Hindlimb muscle (tissue), 1 donor: ENCODE measurements around the gene PCDHGA1. TPM values are rescaled to one million over a fixed set of nuclear protein-coding genes. Genes with fewer than 3 reads are reported as not detected.
A peak's percentile ranks its signal among the peaks of the same experiment; 100 is the strongest.

Experiments used
- DNase-seq: peaks from one replicate; pipeline ENCODE4 v3.0.0-alpha.2; 2013
- polyA plus RNA-seq: library from polyadenylated mRNA; unstranded; fragments of 120-200 nt; gene quantifications from one replicate; pipeline ENCODE4 v1.2.1, GENCODE V29; 2013; ENCODE audit not compliant: insufficient read length

The PCDHGA1 gene
- polyA plus RNA-seq, 1 donor = 0.77 TPM

- no peak for DNase-seq
Measured at GRCh38 chr5:141515141-141515540, 184.8 kb downstream of the PCDHGA1 start.

- DNase-seq = no peak
Measured at GRCh38 chr5:141515946-141516671, 185.8 kb downstream of the PCDHGA1 start.

- DNase-seq = no peak
Measured at GRCh38 chr5:141516672-141517025, 186.3 kb downstream of the PCDHGA1 start.

GRCh38 chr5:141517312-141517711, 187.0 kb downstream of the PCDHGA1 start:
- DNase-seq = no peak

- DNase-seq = no peak
Measured at GRCh38 chr5:141517880-141518617, 187.7 kb downstream of the PCDHGA1 start.

GRCh38 chr5:141518618-141519015, 188.3 kb downstream of the PCDHGA1 start:
- no peak for DNase-seq

- no peak for DNase-seq
Measured at GRCh38 chr5:141519605-141520565, 189.6 kb downstream of the PCDHGA1 start.

- DNase-seq = peak; percentile 76
Measured at GRCh38 chr5:141521244-141521781, 191.0 kb downstream of the PCDHGA1 start.

GRCh38 chr5:141522301-141522700, 192.0 kb downstream of the PCDHGA1 start:
- DNase-seq = no peak

GRCh38 chr5:141523991-141524390, 193.7 kb downstream of the PCDHGA1 start:
- no peak for DNase-seq

GRCh38 chr5:141524604-141525597, 194.6 kb downstream of the PCDHGA1 start:
- peak; percentile 96 for DNase-seq

GRCh38 chr5:141525653-141526052, 195.3 kb downstream of the PCDHGA1 start:
- DNase-seq = no peak

GRCh38 chr5:141527426-141527825, 197.1 kb downstream of the PCDHGA1 start:
- DNase-seq = no peak

- peak; percentile 86 for DNase-seq
Measured at GRCh38 chr5:141528291-141528984, 198.1 kb downstream of the PCDHGA1 start.

GRCh38 chr5:141529002-141529401, 198.7 kb downstream of the PCDHGA1 start:
- no peak for DNase-seq

GRCh38 chr5:141529873-141530272, 199.6 kb downstream of the PCDHGA1 start:
- no peak for DNase-seq

GRCh38 chr5:141532726-141533125, 202.4 kb downstream of the PCDHGA1 start:
- no peak for DNase-seq

- DNase-seq = no peak
Measured at GRCh38 chr5:141533897-141534296, 203.6 kb downstream of the PCDHGA1 start.

- no peak for DNase-seq
Measured at GRCh38 chr5:141534492-141535213, 204.3 kb downstream of the PCDHGA1 start.

- no peak for DNase-seq
Measured at GRCh38 chr5:141543053-141543452, 212.7 kb downstream of the PCDHGA1 start.
